ENCODE data around the gene POLR1E.

The POLR1E gene

GRCh38 chr9:37541465-37541864, 55.7 kb downstream of the POLR1E start:
- DNase-seq, result no peak

GRCh38 chr9:37542488-37542887, 56.7 kb downstream of the POLR1E start:
- DNase-seq, result no peak

- no peak for DNase-seq
Measured at GRCh38 chr9:37542895-37543294, 57.1 kb downstream of the POLR1E start.

- no peak for DNase-seq
Measured at GRCh38 chr9:37543468-37543867, 57.7 kb downstream of the POLR1E start.

GRCh38 chr9:37547328-37547878, 61.7 kb downstream of the POLR1E start:
- DNase-seq, result no peak

GRCh38 chr9:37549527-37549926, 63.8 kb downstream of the POLR1E start:
- DNase-seq, result no peak

- DNase-seq, result no peak
Measured at GRCh38 chr9:37550781-37551180, 65.0 kb downstream of the POLR1E start.

- no peak for DNase-seq
Measured at GRCh38 chr9:37551468-37551867, 65.7 kb downstream of the POLR1E start.

GRCh38 chr9:37551888-37552287, 66.1 kb downstream of the POLR1E start:
- DNase-seq, result no peak
